ENCODE results near the gene MAP3K19.
A peak's percentile ranks its signal among the peaks of the same experiment; 100 is the strongest.

The MAP3K19 gene

GRCh38 chr2:135063210-135063609, 16.0 kb upstream of the MAP3K19 start:
- no peak for DNase-seq (ENCODE audit: low spot score)
- no peak for TF ChIP-seq CTCF (IDR thresholded peaks at IDR 0.05; ENCODE audit: extremely low read depth, missing control alignments)

GRCh38 chr2:135059577-135059976, 12.3 kb upstream of the MAP3K19 start:
- no peak for DNase-seq (ENCODE audit: low spot score)
- TF ChIP-seq CTCF (IDR thresholded peaks at IDR 0.05; ENCODE audit: extremely low read depth, missing control alignments), result no peak

- no peak for DNase-seq (ENCODE audit: low spot score)
- TF ChIP-seq CTCF (IDR thresholded peaks at IDR 0.05; ENCODE audit: extremely low read depth, missing control alignments), result no peak
Measured at GRCh38 chr2:135056790-135057189, 9.5 kb upstream of the MAP3K19 start.

DNA sequence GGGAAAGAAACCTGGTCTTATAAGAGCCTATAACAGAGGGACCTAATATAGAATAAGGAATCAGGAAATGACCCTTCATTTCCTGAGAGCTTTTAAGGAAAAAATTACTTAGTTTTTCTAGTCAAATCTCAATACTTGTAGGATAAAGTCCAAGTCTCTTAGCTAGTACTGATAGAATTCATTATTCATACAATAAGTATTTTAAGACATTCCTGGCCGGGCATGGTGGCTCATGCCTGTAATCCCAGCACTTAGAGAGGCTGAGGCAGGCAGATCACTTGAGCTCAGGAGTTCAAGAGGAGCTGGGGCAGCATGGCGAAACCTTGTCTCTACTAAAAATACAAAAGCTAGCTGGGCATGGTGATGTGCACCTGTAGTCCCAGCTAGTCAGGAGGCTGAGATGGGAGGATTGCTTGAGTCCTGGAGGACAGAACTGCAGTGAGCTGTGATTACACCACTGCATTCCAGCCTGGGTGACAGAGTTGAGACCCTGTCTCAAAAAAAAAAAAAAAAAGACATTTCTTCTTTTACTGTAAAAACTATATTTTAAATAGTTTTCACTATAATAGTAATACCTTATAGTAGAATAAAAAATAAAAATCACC, 8.0 kb upstream of the MAP3K19 start:
- TF ChIP-seq CTCF (IDR thresholded peaks at IDR 0.05; ENCODE audit: extremely low read depth, missing control alignments), result no peak
- DNase-seq (ENCODE audit: low spot score), result no peak

DNA sequence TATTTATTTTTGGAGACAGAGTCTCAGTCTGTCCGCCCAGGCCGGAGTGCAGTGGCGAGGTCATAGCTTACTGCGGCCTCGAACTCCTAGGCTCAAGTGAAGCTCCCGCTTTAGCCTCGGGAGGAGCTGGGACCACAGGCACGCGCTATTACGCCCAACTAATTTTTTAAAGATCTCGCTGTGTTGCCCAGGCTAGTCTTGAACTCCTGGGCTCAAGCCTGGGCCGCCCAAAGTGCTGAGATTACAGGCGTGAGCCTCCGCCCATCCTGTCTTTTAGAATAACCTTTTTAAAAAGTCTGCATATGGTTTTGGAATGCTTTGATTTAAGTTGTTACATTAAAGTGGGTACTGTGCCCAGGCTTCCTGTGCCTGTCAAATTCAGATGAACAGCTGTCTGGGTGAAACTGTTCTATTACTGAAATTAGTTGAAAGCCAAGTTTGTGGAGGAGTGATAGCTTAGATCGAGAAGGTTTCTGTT, 5.8 kb upstream of the MAP3K19 start:
- TF ChIP-seq CTCF (IDR thresholded peaks at IDR 0.05; ENCODE audit: extremely low read depth, missing control alignments), result no peak
- no peak for DNase-seq (ENCODE audit: low spot score)

GRCh38 chr2:135052042-135052876, 5.0 kb upstream of the MAP3K19 start, which contains the start of gene RAB3GAP1:
RAB3GAP1 (plus strand) TSS chr2:135052292; CDS start chr2:135052308, 16 bp downstream.
- DNase-seq (ENCODE audit: low spot score), result peak; percentile 88
- TF ChIP-seq CTCF (IDR thresholded peaks at IDR 0.05; ENCODE audit: extremely low read depth, missing control alignments), result no peak

- TF ChIP-seq CTCF (IDR thresholded peaks at IDR 0.05; ENCODE audit: extremely low read depth, missing control alignments), result no peak
- no peak for DNase-seq (ENCODE audit: low spot score)
Measured at GRCh38 chr2:135050684-135051083, 3.4 kb upstream of the MAP3K19 start.
